Stimulated activated CD4-positive, alpha-beta T cell treated with anti-CD3 and anti-CD28 coated beads, Interleukin-1b, Interleukin-23, amount 100 ng/mL, for 1 hour (primary cell): ENCODE results near the gene DGKD.

Experiments
- DNase-seq, 2 donors: peaks; one replicate each; pipeline ENCODE4 v3.0.0-alpha.2; 2020; ENCODE audit warnings: low read depth in 2 of 2

Gene DGKD

GRCh38 chr2:233497692-233498091 is 143.4 kb downstream of the DGKD start:
- no peak for DNase-seq

DNA sequence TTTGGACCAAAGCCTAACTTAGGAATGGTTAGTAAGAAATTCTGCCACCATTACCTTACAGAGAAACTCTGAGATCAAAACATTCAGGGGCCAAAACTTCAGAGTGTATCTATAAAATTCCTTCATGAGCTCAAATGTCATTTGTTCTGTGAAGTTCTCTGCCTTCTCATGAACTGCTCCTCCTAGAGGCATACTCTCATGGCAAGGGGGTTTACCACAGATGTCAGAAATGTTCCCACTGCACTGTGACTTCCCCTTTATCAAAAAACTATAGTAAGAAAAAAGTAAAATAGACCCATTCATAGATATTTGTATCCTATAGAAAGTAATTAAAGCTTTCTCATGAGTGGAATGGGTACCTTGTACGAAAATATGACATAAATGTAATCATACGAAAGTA is 143.8 kb downstream of the DGKD start:
- DNase-seq = no peak

GRCh38 chr2:233499928-233500327 is 145.6 kb downstream of the DGKD start:
- DNase-seq = no peak

- DNase-seq = no peak
Measured at GRCh38 chr2:233501198-233502076, 147.1 kb downstream of the DGKD start.

DNA sequence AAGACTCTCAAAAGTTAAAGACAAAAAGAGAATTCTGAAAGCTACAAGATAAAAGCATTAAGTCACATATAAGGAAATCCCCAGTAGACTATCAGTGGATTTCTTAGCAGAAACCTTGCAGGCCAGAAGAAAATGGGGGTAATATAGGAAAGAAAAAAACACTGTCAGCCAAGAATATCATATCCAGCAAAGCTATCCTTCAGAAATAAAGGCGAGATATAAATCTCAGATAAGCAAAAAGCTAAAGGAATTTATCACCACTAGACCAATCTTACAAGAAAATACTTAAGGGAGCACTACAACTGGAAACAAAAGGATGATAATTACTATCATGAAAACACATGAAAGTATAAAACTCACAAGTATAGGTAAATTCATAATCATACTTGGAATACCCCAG is 149.2 kb downstream of the DGKD start:
- no peak for DNase-seq

DNA sequence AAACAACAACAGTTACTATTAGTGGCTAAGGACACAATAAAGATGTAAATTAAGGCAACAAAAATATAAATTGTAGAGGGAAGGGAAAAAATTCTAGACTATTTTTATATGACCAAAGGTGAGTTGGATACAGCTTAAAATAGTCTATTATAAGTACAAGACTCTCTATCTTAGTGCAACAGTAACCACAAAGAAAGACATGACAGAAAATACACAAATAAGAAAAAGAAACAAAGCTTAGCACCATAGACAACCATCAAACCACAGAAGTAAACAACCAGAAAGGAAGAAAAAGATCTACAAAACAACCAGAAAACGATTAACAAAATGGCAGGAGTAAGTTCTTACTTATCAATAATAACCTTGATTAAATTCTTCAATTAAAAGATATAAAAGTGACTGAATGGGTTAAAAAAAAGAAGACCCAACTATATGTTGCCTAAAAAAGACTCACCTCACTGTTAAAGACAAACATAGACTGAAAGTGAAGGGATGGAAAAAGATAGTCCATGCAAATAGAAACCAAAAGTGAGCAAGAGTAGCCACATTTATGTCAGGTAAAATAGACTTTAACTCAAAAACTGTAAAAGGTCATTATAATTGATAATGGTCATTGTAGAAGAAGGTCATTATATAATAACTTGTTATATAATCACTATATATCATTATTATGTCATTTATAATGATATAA is 149.8 kb downstream of the DGKD start:
- DNase-seq = no peak

GRCh38 chr2:233513953-233514655 is 159.8 kb downstream of the DGKD start:
- DNase-seq = no peak

DNA sequence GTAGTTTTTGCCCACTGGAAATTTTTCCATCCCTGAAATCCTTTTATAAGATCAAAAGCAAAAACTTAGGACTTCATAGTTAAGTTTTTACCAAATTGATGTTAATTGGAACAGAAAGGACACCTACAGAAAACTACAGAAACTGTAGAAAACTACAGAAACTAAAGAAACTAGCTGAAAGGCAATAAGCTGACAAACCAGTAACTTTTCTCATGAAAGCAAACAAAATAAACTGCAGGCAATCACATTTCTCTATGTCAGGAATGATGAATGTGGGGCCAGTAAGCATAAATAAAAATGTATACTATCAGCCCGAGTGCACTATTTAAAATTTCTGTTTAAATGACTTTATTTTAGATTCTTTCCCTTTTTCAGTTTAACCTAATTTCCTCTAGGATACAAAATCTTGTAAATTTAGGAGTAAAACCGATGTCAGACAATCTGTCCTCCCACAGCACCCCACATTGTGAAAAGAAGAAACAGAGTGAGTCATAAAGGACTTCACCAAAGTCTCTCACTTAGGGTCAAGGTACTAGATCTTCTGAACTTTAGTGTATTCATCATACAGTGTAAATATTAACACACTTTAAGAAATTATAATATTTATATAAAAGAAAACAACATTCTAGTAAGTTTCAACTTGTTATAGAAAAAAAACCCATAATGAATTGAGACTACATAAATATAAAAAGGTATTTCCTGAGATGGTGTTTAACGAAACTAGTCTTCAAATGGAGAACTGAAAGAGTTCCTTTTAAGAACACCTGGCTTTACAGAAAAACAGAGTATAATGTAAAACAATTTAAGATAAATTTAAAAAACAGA is 165.7 kb downstream of the DGKD start:
- DNase-seq = no peak
